ENCODE measurements around the gene VGF.
"Not testable (repeated sequence)": the region's sequence is repeated elsewhere in the genome, so short reads cannot be mapped to it uniquely, and the experiment has no call there.

Gene VGF

GRCh38 chr7:101134399-101134980, 30.9 kb downstream of the VGF start:
- no peak for FAIRE-seq

- FAIRE-seq, result no peak
These were observed 31.6 kb downstream of the VGF start for GRCh38 chr7:101133621-101134398.

GRCh38 chr7:101132626-101133600, 32.5 kb downstream of the VGF start:
- not testable (repeated sequence) for FAIRE-seq

- no peak for FAIRE-seq
These were observed 35.7 kb downstream of the VGF start for GRCh38 chr7:101129603-101130117.

- FAIRE-seq, result no peak
These were observed 37.1 kb downstream of the VGF start for GRCh38 chr7:101128040-101128834.

GRCh38 chr7:101127460-101128039, 37.8 kb downstream of the VGF start:
- no peak for FAIRE-seq

- FAIRE-seq, result no peak
These were observed 38.5 kb downstream of the VGF start, which contains the start of gene SERPINE1 for GRCh38 chr7:101126651-101127459. SERPINE1 (plus strand) TSS chr7:101127104; CDS start chr7:101128394, 1,290 bp downstream.

- no peak for FAIRE-seq
These were observed 39.2 kb downstream of the VGF start for GRCh38 chr7:101125989-101126650.

GRCh38 chr7:101124376-101125056, 40.9 kb downstream of the VGF start:
- no peak for FAIRE-seq

- no peak for FAIRE-seq
These were observed 41.7 kb downstream of the VGF start for GRCh38 chr7:101123703-101124068.

GRCh38 chr7:101122933-101123702, 42.3 kb downstream of the VGF start:
- FAIRE-seq, result no peak

GRCh38 chr7:101121991-101122932, 43.1 kb downstream of the VGF start:
- no peak for FAIRE-seq

GRCh38 chr7:101121631-101121990, 43.8 kb downstream of the VGF start:
- not testable (repeated sequence) for FAIRE-seq

- no peak for FAIRE-seq
These were observed 45.1 kb downstream of the VGF start for GRCh38 chr7:101120315-101120714.

- FAIRE-seq, result no peak
These were observed 45.5 kb downstream of the VGF start for GRCh38 chr7:101119876-101120275.

GRCh38 chr7:101118856-101119255, 46.5 kb downstream of the VGF start:
- no peak for FAIRE-seq

GRCh38 chr7:101116898-101117297, 48.5 kb downstream of the VGF start:
- FAIRE-seq, result no peak

GRCh38 chr7:101115215-101115614, 50.2 kb downstream of the VGF start:
- FAIRE-seq, result no peak

All from endometrium (tissue), 2 donors.